Heart left ventricle (tissue), 13 donors: Measurements from ENCODE around the gene KRT15.

Experiments used
- CTCF ChIP-seq, 12 donors: fragments of 200-600 bp; sonication (generic) in 4 of 12; IDR thresholded peaks; one replicate each; pipeline versions ENCODE4 v1.5.0 to v1.8.0; 2018 to 2022; ENCODE audit warnings: antibody characterized with exemption in 12 of 12, mild to moderate bottlenecking in 5 of 12
- POLR2A ChIP-seq, 2 donors: fragments of 450-650 bp; IDR thresholded peaks; one replicate each; pipeline ENCODE4 v1.6.1; 2017; ENCODE audit warnings: antibody characterized with exemption in 2 of 2, mild to moderate bottlenecking in 2 of 2, moderate library complexity in 2 of 2
- donor health status: ischemic (EF 13 %, LVEDD 7.1; RV severe dilation, severe dysfunction).
- donor health status: DM: no; HTN: yes; CAD: no.
- donor health status: DM: no; HTN: no; CAD: no.
- donor health status: ischemic (EF 25% LVEDD 6.9; RV normal size, moderate dysfunction).
- donor health status: ischemic (EF 25% LVEDD 5.7; RV mildly dilated, moderate dysfunction).
- donor health status: ischemic (EF 35%, LVEDD 5.7; RV mildly dilated, moderate dysfunction).
- donor health status: nonischemic (EF 11% LVEDD 7.7; RV severe dilation, severe dysfunction).
- donor health status: DM: yes; HTN: yes; CAD: no.
- donor health status: PGD.
- donor health status: ischemic (EF 29% LVEDD 5.4; RV normal size, mild dysfunction).
- donor health status: nonischemic (EF 23%, LVEDD 6.1; RV moderate dilation, normal function).

GRCh38 chr17:41518789-41519449, at the start of gene KRT15:
- TF ChIP-seq CTCF (IDR thresholded peaks at IDR 0.05): no peak
- no peak for TF ChIP-seq POLR2A (IDR thresholded peaks at IDR 0.05)
